HG03442 (cell line): ENCODE data around the gene EGFL8.
A peak's percentile ranks its signal among the peaks of the same experiment; 100 is the strongest.
"Not testable (repeated sequence)": the region's sequence is repeated elsewhere in the genome, so short reads cannot be mapped to it uniquely, and the experiment has no call there.

Source experiments
- ATAC-seq: cut with Tn5 transposase; IDR thresholded peaks from one replicate; pipeline ENCODE4 v1.9.1; 2021; ENCODE audit warnings: mild to moderate bottlenecking, moderate library complexity; ENCODE audit not compliant: unreplicated experiment

The EGFL8 gene

GRCh38 chr6:32194825-32195651 lies 30.6 kb downstream of the EGFL8 start:
- no peak for ATAC-seq

GRCh38 chr6:32195652-32195901 lies 31.2 kb downstream of the EGFL8 start:
- ATAC-seq: peak; percentile 70

- peak; percentile 69 for ATAC-seq
Observed at GRCh38 chr6:32195902-32196681, 31.7 kb downstream of the EGFL8 start.

GRCh38 chr6:32196682-32197616 lies 32.6 kb downstream of the EGFL8 start:
- no peak for ATAC-seq

GRCh38 chr6:32198345-32198696 lies 33.9 kb downstream of the EGFL8 start:
- no peak for ATAC-seq

- no peak for ATAC-seq
Observed at GRCh38 chr6:32198866-32199265, 34.5 kb downstream of the EGFL8 start.

GRCh38 chr6:32200711-32201475 lies 36.5 kb downstream of the EGFL8 start:
- no peak for ATAC-seq

GRCh38 chr6:32202186-32202585 lies 37.8 kb downstream of the EGFL8 start:
- ATAC-seq: no peak

- no peak for ATAC-seq
Observed at GRCh38 chr6:32203426-32204267, 39.3 kb downstream of the EGFL8 start.

GRCh38 chr6:32204268-32204715 lies 39.9 kb downstream of the EGFL8 start:
- no peak for ATAC-seq

- no peak for ATAC-seq
Observed at GRCh38 chr6:32208996-32209395, 44.6 kb downstream of the EGFL8 start.

- ATAC-seq: no peak
Observed at GRCh38 chr6:32210191-32210601, 45.8 kb downstream of the EGFL8 start.

GRCh38 chr6:32211432-32211831 lies 47.0 kb downstream of the EGFL8 start:
- ATAC-seq: not testable (repeated sequence)

GRCh38 chr6:32212076-32212760 lies 47.8 kb downstream of the EGFL8 start:
- no peak for ATAC-seq

- no peak for ATAC-seq
Observed at GRCh38 chr6:32213649-32214048, 49.3 kb downstream of the EGFL8 start.

- no peak for ATAC-seq
Observed at GRCh38 chr6:32214126-32214525, 49.7 kb downstream of the EGFL8 start.

- ATAC-seq: no peak
Observed at GRCh38 chr6:32215617-32216016, 51.2 kb downstream of the EGFL8 start.

GRCh38 chr6:32216285-32216684 lies 51.9 kb downstream of the EGFL8 start:
- no peak for ATAC-seq

GRCh38 chr6:32216998-32217397 lies 52.6 kb downstream of the EGFL8 start:
- no peak for ATAC-seq
